Endodermal cell (in vitro differentiated cells): ENCODE measurements around the gene PLK5. TPM values are rescaled to one million over a fixed set of nuclear protein-coding genes. Genes with fewer than 3 reads are reported as not detected.

Experiments
- DNase-seq: peaks from one replicate; pipeline ENCODE4 v3.0.0-alpha.2; 2017
- H3K27ac ChIP-seq: 2 replicates; pipeline ENCODE4 v1.5.1; 2013; ENCODE audit warnings: mild to moderate bottlenecking, low read depth, low read length, moderate library complexity
- H3K27me3 ChIP-seq: 2 replicates; pipeline ENCODE4 v1.6.1; 2013; ENCODE audit warnings: mild to moderate bottlenecking, low read length, moderate library complexity; ENCODE audit not compliant: insufficient read depth, control insufficient read depth, poor library complexity, severe bottlenecking
- H3K36me3 ChIP-seq: 2 replicates; pipeline ENCODE4 v1.7.0; 2013; ENCODE audit warnings: mild to moderate bottlenecking, low read length, moderate library complexity; ENCODE audit not compliant: control insufficient read depth, insufficient read depth
- H3K4me1 ChIP-seq: one replicate; pipeline ENCODE4 v1.7.0; 2013; ENCODE audit warnings: low read length; ENCODE audit not compliant: control insufficient read depth, insufficient read depth
- H3K4me3 ChIP-seq: 2 replicates; pipeline ENCODE4 v1.5.1; 2013; ENCODE audit warnings: mild to moderate bottlenecking, low read length, moderate library complexity
- H3K9ac ChIP-seq: 2 replicates; pipeline ENCODE4 v1.6.1; 2013; ENCODE audit warnings: mild to moderate bottlenecking, low read length, moderate library complexity; ENCODE audit not compliant: poor library complexity, severe bottlenecking; ENCODE audit errors: extremely low read depth
- H3K9me3 ChIP-seq: 2 replicates; pipeline ENCODE4 v1.6.1; 2013; ENCODE audit warnings: mild to moderate bottlenecking, low read length, moderate library complexity; ENCODE audit not compliant: control insufficient read depth
- H3K27ac Mint-ChIP-seq: 2 replicates; pipeline ENCODE4 v1.8.0; 2020; ENCODE audit warnings: mixed read lengths
- H3K27me3 Mint-ChIP-seq: 2 replicates; pipeline ENCODE4 v1.8.0; 2021; ENCODE audit warnings: mild to moderate bottlenecking, mixed read lengths; ENCODE audit not compliant: insufficient read depth
- H3K36me3 Mint-ChIP-seq: 2 replicates; pipeline ENCODE4 v1.8.0; 2020; ENCODE audit warnings: low read depth, mixed read lengths
- H3K4me1 Mint-ChIP-seq: 2 replicates; pipeline ENCODE4 v1.8.0; 2020; ENCODE audit warnings: mixed read lengths
- H3K4me3 Mint-ChIP-seq: 2 replicates; pipeline ENCODE4 v1.8.0; 2020; ENCODE audit warnings: mild to moderate bottlenecking, moderate library complexity, mixed read lengths
- H3K9me3 Mint-ChIP-seq: 2 replicates; pipeline ENCODE4 v1.8.0; 2020; ENCODE audit warnings: mild to moderate bottlenecking, mixed read lengths
- CTCF ChIP-seq: fragments of 200-600 bp; sonication (generic); conservative IDR thresholded peaks from 2 replicates; pipeline ENCODE4 v1.5.0; 2021; ENCODE audit warnings: antibody characterized with exemption, mild to moderate bottlenecking
- WGBS, 2 experiments: methylation state at CpG; one replicate each; pipeline versions ENCODE4 v1.1.5 to v1.1.7; 2013; ENCODE audit warnings: missing lambda C conversion rate in 2 of 2, mixed read lengths in 1 of 2; ENCODE audit not compliant: insufficient coverage in 1 of 2, insufficient read length in 1 of 2; 5-methylcytosine and 5-hydroxymethylcytosine counted together
- total RNA-seq, 2 donors: library from RNA; stranded (reverse); fragmentation: NEBNext Ultra II Directional in 1 of 2; extraction: Animal tissue kit (Norgen Biotek cat#: 25700) in 1 of 2; gene quantifications; 2 replicates in 1 of 2; 3 replicates in 1 of 2; pipeline ENCODE4 v1.2.1, GENCODE V29; 2021

PLK5 gene
- total RNA-seq, 2 donors from 2014 or later = 0.48 TPM; not detected in 1

GRCh38 chr19:1509602-1510441 is 14.1 kb upstream of the PLK5 start:
- Histone ChIP-seq H3K9me3 (no peaks in the 10 kb centered on the region), H3K27me3 (peaks cover 38% of the 10 kb centered on the region), H3K27ac (no peak overlapping the region), H3K36me3 (no peaks in the 10 kb centered on the region), H3K9ac (no peak overlapping the region), H3K4me3 (no peak overlapping the region), H3K4me1 (peaks cover 7% of the 10 kb centered on the region)
- peak overlapping the region; percentile 16 for H3K4me3 Mint-ChIP-seq
- 81 to 83% methylated on average over 7 to 11 of the region's 11 CpGs for WGBS, 2 experiments
- DNase-seq = no peak
- H3K9me3 Mint-ChIP-seq = peaks cover 5% of the 10 kb centered on the region
- H3K27ac Mint-ChIP-seq = no peak overlapping the region
- H3K27me3 Mint-ChIP-seq = peaks cover 55% of the 10 kb centered on the region
- peaks cover 3% of the 10 kb centered on the region for H3K4me1 Mint-ChIP-seq
- no peak for TF ChIP-seq CTCF
- H3K36me3 Mint-ChIP-seq = peaks cover 5% of the 10 kb centered on the region

- Histone ChIP-seq H3K9ac (no peak overlapping the region), H3K4me1 (peaks cover 7% of the 10 kb centered on the region), H3K4me3 (no peak overlapping the region), H3K9me3 (no peaks in the 10 kb centered on the region), H3K27me3 (peaks cover 38% of the 10 kb centered on the region), H3K27ac (no peak overlapping the region), H3K36me3 (no peaks in the 10 kb centered on the region)
- H3K36me3 Mint-ChIP-seq = peaks cover 3% of the 10 kb centered on the region
- H3K4me3 Mint-ChIP-seq = peak overlapping the region; percentile 12
- peaks cover 3% of the 10 kb centered on the region for H3K4me1 Mint-ChIP-seq
- H3K27me3 Mint-ChIP-seq = peaks cover 54% of the 10 kb centered on the region
- H3K9me3 Mint-ChIP-seq = peaks cover 3% of the 10 kb centered on the region
- DNase-seq = no peak
- WGBS, 2 experiments = 36 to 60% methylated on average over 9 to 25 of the region's 25 CpGs
- no peak overlapping the region for H3K27ac Mint-ChIP-seq
- TF ChIP-seq CTCF = no peak
Observed at GRCh38 chr19:1510442-1510806, 13.5 kb upstream of the PLK5 start.

- no peak overlapping the region for H3K27ac Mint-ChIP-seq
- H3K4me3 Mint-ChIP-seq = peak overlapping the region; percentile 12
- H3K27me3 ChIP-seq = peaks cover 35% of the 10 kb centered on the region
- no peak overlapping the region for H3K4me3 ChIP-seq
- WGBS, 2 experiments = 56 to 76% methylated on average over 8 to 9 of the region's 9 CpGs
- TF ChIP-seq CTCF = no peak
- peaks cover 3% of the 10 kb centered on the region for H3K4me1 Mint-ChIP-seq
- no peaks in the 10 kb centered on the region for H3K9me3 Mint-ChIP-seq
- no peaks in the 10 kb centered on the region for H3K36me3 Mint-ChIP-seq
- DNase-seq = no peak
- H3K27ac ChIP-seq = no peak overlapping the region
- H3K4me1 ChIP-seq = peaks cover 7% of the 10 kb centered on the region
- H3K36me3 ChIP-seq = no peaks in the 10 kb centered on the region
- peaks cover 53% of the 10 kb centered on the region for H3K27me3 Mint-ChIP-seq
- no peaks in the 10 kb centered on the region for H3K9me3 ChIP-seq
- H3K9ac ChIP-seq = no peak overlapping the region
Observed at GRCh38 chr19:1510807-1511206, 13.1 kb upstream of the PLK5 start.
